ENCODE data around the gene RAB17.

The RAB17 gene

GRCh38 chr2:237630216-237631000, 39.9 kb upstream of the RAB17 start:
- Histone ChIP-seq H3K79me2 (ENCODE audit: control insufficient read depth, insufficient read depth, low read length, unreplicated experiment) (peaks cover 11% of the 10 kb centered on the region), H3K27me3 (ENCODE audit: insufficient read depth, low read length) (no peaks in the 10 kb centered on the region), H3K4me1 (ENCODE audit: control insufficient read depth, insufficient read depth, low read length, unreplicated experiment) (peaks cover 12% of the 10 kb centered on the region), H2AFZ (ENCODE audit: low read length, unreplicated experiment) (no peak overlapping the region), H3K27ac (ENCODE audit: low read depth, low read length) (no peak overlapping the region), H3K4me3 (ENCODE audit: low read depth, low read length) (no peak overlapping the region), H3K36me3 (ENCODE audit: insufficient read depth, low read length) (peaks cover 17% of the 10 kb centered on the region)

DNA sequence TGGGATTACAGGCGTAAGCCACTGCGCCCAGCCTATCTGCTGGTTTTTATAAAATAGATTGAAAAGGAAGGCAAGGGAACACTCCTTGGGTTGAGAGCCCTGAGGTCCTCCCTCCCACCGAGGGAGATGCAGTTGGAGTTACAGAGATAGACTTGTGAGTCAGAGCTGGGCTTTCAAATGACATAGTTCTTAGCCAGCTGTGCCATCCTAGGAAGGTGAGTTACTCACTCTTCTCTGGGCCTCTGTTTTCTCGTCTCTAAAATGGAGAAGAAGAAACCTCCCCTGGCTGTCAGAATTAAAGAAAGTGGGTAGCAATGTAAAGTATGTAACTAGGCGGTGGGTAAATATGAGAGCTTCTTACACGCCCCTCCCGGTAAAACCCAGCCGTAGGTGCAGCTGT, 39.2 kb upstream of the RAB17 start:
- Histone ChIP-seq H3K4me1 (ENCODE audit: control insufficient read depth, insufficient read depth, low read length, unreplicated experiment) (peaks cover 12% of the 10 kb centered on the region), H2AFZ (ENCODE audit: low read length, unreplicated experiment) (no peak overlapping the region), H3K27ac (ENCODE audit: low read depth, low read length) (no peak overlapping the region), H3K4me3 (ENCODE audit: low read depth, low read length) (no peak overlapping the region), H3K79me2 (ENCODE audit: control insufficient read depth, insufficient read depth, low read length, unreplicated experiment) (peaks cover 11% of the 10 kb centered on the region), H3K27me3 (ENCODE audit: insufficient read depth, low read length) (no peaks in the 10 kb centered on the region), H3K36me3 (ENCODE audit: insufficient read depth, low read length) (peaks cover 13% of the 10 kb centered on the region; the same call in 1 of the 2 replicates)

DNA sequence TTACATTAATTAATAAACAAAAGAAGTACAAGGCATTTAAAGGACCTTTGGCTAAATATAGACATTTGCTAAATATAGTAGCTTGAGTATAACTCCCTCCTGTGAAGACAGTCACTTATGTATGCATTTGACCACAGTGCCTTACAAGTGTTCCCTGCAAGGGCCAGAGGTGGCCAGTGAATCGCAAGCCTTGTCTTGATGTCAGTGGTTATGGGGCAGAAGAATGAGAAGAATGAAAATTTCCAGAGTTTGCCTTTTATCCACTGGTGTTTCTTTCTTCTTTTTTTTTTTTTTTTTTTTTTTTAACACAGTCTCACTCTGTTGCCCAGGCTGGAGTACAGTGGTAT, 38.6 kb upstream of the RAB17 start:
- Histone ChIP-seq H3K79me2 (ENCODE audit: control insufficient read depth, insufficient read depth, low read length, unreplicated experiment) (peaks cover 11% of the 10 kb centered on the region), H3K4me1 (ENCODE audit: control insufficient read depth, insufficient read depth, low read length, unreplicated experiment) (peaks cover 12% of the 10 kb centered on the region), H2AFZ (ENCODE audit: low read length, unreplicated experiment) (no peak overlapping the region), H3K27me3 (ENCODE audit: insufficient read depth, low read length) (no peaks in the 10 kb centered on the region), H3K36me3 (ENCODE audit: insufficient read depth, low read length) (peaks cover 8% of the 10 kb centered on the region; the same call in 1 of the 2 replicates), H3K4me3 (ENCODE audit: low read depth, low read length) (no peak overlapping the region), H3K27ac (ENCODE audit: low read depth, low read length) (no peak overlapping the region)

DNA sequence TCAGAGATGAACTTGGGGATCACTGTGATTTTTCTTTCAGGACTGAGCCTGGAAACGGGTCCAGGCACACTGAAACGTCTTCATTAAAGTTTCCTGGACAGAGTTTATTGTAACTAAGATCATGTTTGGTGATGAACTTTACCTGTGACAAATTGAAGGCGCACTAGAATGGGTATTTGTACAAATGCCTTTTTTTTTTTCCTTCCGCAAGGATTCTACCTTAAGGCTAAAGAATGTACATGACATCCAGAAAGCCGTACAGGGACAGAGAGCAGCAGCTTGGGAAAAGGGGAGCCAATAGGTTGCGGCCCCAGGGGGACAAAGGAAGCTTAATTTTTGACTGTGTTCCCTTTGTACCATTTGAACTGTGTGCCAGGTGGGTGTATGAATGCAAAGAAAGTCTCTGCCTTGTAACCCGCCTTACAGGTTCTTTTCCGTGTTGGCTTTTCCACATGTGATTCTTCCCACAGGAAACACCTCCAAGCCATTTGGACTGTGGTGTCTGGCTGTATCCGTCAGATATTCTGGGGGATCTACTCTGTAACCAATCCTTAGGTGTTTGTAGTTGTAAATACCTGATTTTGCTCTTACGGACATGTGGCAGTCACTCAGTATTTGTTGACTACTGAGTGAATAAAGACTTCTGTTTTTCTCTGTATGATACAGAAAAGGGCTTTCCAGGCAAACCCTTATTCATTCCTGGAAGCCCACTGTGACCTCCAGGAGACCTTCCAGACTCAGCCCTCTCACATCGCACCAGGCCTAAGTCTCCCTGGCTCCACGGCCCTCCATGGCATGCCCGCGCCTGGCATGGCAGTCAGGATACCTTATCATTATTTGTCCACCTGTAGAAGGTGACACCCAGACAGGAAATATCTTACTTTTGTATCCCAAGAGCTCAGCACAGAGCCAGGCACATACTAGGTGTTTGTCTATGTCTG, 38.0 kb upstream of the RAB17 start:
- Histone ChIP-seq H3K79me2 (ENCODE audit: control insufficient read depth, insufficient read depth, low read length, unreplicated experiment) (peaks cover 11% of the 10 kb centered on the region), H3K36me3 (ENCODE audit: insufficient read depth, low read length) (peaks cover 5% of the 10 kb centered on the region; the same call in 1 of the 2 replicates), H3K27ac (ENCODE audit: low read depth, low read length) (no peak overlapping the region), H2AFZ (ENCODE audit: low read length, unreplicated experiment) (peak overlapping the region; percentile 21), H3K27me3 (ENCODE audit: insufficient read depth, low read length) (no peaks in the 10 kb centered on the region), H3K4me1 (ENCODE audit: control insufficient read depth, insufficient read depth, low read length, unreplicated experiment) (peaks cover 12% of the 10 kb centered on the region), H3K4me3 (ENCODE audit: low read depth, low read length) (peak overlapping the region; percentile 94)

DNA sequence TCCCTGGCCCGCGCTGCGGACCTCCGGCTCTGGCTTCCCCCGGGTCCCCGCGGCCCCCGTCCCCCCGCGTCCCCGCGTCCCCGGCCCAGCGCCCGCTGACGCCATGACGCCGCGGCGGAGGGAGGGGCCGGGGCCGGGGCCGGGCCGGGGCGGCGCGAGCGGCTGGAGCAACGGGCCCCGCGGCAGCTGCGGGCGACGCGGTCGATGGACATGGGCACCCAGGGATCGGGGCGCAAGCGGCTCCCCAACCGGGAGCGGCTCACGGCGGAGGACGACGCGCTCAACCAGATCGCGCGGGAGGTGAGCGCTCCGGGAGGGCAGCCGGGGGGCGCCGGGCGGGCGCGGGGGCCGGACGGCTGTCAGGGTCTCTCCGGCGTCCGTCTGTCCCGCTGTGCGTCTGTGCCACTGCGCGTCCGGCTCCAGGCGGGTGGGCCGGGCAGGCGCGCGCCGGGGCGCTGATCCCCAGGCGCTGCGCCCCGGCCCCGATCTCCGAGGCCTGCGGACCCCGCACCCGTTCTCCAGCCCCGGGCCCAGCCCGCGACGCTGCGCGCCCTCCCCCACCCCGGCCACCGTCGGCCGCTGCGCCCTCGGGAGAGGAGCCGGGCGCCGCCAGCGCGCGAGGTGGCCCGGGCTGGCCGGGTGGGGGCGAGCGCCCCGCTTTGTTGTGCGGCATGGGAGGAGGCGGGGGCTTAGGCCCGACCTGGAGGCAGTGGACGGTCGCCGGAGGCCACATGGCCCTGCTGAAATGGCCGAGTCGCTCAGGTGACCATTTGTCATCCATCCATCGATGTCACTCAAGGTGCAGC, 37.1 kb upstream of the RAB17 start, which contains the start of gene LRRFIP1:
Gene LRRFIP1 (plus strand): TSS at position 147 of the 806 bp plus-strand sequence. CDS start 58 bp downstream, at position 205.
- Histone ChIP-seq H3K27ac (ENCODE audit: low read depth, low read length) (no peak within 1 kb of the TSS), H3K27me3 (ENCODE audit: insufficient read depth, low read length) (no peaks in the 10 kb centered on the region), H2AFZ (ENCODE audit: low read length, unreplicated experiment) (peak within 1 kb of the TSS; percentile 21), H3K4me3 (ENCODE audit: low read depth, low read length) (peak within 1 kb of the TSS; percentile 94), H3K79me2 (ENCODE audit: control insufficient read depth, insufficient read depth, low read length, unreplicated experiment) (peaks cover 11% of the 10 kb centered on the region), H3K4me1 (ENCODE audit: control insufficient read depth, insufficient read depth, low read length, unreplicated experiment) (peaks cover 12% of the 10 kb centered on the region), H3K36me3 (ENCODE audit: insufficient read depth, low read length) (no peaks in the 10 kb centered on the region; the same call in 1 of the 2 replicates)

DNA sequence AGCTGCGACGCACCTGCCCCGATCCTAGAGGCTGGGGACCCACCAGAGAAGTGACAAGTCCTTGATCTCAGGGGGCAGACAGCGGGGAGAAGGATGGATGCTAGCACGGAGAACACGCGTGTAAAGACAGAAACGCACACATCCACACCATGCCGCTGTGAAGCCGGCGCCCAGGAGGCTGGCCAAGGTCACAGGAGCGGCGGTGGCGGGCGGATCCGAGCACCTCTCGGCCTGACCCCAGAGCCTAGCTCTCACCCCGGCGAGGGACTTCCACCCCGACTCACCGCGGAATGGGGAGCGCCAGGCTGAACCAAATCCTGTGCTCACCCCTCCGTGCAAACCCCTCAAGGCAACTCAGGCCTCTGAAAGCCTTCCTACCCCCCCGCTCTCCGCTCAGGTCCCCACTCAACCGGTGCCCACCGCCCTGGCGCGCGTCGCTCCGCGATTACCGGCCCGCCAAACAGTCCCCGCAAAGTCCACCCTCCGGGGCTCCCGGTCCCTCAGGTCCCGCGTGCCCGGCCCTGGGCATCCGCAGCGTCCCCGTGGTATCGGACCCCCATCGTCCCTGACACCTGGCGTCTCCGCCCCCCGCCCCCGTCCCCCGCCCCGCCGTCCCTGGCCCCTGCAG, 36.4 kb upstream of the RAB17 start:
- Histone ChIP-seq H3K4me1 (ENCODE audit: control insufficient read depth, insufficient read depth, low read length, unreplicated experiment) (peaks cover 12% of the 10 kb centered on the region), H3K36me3 (ENCODE audit: insufficient read depth, low read length) (no peaks in the 10 kb centered on the region; the same call in 1 of the 2 replicates), H2AFZ (ENCODE audit: low read length, unreplicated experiment) (no peak overlapping the region), H3K27ac (ENCODE audit: low read depth, low read length) (no peak overlapping the region), H3K79me2 (ENCODE audit: control insufficient read depth, insufficient read depth, low read length, unreplicated experiment) (peaks cover 11% of the 10 kb centered on the region), H3K4me3 (ENCODE audit: low read depth, low read length) (peak overlapping the region; percentile 94), H3K27me3 (ENCODE audit: insufficient read depth, low read length) (no peaks in the 10 kb centered on the region)

GRCh38 chr2:237625777-237626176, 35.2 kb upstream of the RAB17 start:
- H3K27ac ChIP-seq (ENCODE audit: low read depth, low read length) = no peak overlapping the region
- no peaks in the 10 kb centered on the region for H3K27me3 ChIP-seq (ENCODE audit: insufficient read depth, low read length)
- no peaks in the 10 kb centered on the region; the same call in 1 of the 2 replicates for H3K36me3 ChIP-seq (ENCODE audit: insufficient read depth, low read length)
- H3K4me3 ChIP-seq (ENCODE audit: low read depth, low read length) = no peak overlapping the region
- H3K4me1 ChIP-seq (ENCODE audit: control insufficient read depth, insufficient read depth, low read length, unreplicated experiment) = peaks cover 12% of the 10 kb centered on the region
- H2AFZ ChIP-seq (ENCODE audit: low read length, unreplicated experiment) = no peak overlapping the region
- H3K79me2 ChIP-seq (ENCODE audit: control insufficient read depth, insufficient read depth, low read length, unreplicated experiment) = peaks cover 11% of the 10 kb centered on the region

DNA sequence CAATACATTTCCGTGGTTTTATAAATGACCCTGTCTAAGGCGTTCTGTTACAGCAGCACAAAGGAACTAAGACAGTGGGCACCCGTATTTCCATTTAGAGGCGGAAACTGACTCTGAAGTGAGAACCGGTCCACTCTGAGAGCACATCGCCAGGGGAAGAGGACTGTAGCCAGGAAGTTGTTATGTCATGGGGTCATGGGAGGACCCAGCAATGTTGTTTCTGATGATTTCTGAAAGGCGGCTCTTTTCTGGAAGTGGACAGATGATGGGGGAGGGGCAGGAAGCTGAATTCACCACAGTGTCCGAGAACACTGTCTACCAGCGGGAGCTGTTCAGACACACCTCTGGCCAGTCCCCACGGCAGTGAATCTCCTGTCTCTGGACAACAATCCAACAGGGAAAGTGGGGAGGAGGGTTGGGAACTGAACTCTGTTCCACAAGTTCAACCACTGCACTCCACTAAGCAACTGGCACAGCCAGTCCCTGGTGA, 34.7 kb upstream of the RAB17 start:
- peaks cover 12% of the 10 kb centered on the region for H3K4me1 ChIP-seq (ENCODE audit: control insufficient read depth, insufficient read depth, low read length, unreplicated experiment)
- no peak overlapping the region for H3K4me3 ChIP-seq (ENCODE audit: low read depth, low read length)
- H3K36me3 ChIP-seq (ENCODE audit: insufficient read depth, low read length) = no peaks in the 10 kb centered on the region; the same call in 1 of the 2 replicates
- H3K27ac ChIP-seq (ENCODE audit: low read depth, low read length) = no peak overlapping the region
- no peaks in the 10 kb centered on the region for H3K27me3 ChIP-seq (ENCODE audit: insufficient read depth, low read length)
- peaks cover 9% of the 10 kb centered on the region for H3K79me2 ChIP-seq (ENCODE audit: control insufficient read depth, insufficient read depth, low read length, unreplicated experiment)
- no peak overlapping the region for H2AFZ ChIP-seq (ENCODE audit: low read length, unreplicated experiment)

DNA sequence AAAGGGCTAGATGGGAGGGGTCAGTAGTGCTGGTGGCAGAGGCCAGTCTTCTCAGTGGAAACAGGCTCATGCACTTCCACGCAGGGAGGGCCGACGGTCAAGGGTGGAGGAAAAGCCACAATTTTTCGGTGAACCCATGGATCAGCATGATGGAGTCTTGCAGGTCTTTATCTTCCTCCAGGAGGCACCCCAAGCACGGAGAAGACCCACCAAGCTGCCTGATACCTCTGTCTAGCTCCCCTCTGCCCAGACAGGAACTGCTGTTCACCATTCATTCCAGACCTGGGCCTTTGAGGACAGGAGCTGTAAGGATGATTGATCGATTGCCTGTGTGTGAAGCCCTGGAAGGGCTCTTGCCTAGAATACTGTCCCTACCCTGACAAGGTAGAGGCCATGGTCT, 34.0 kb upstream of the RAB17 start:
- H3K4me1 ChIP-seq (ENCODE audit: control insufficient read depth, insufficient read depth, low read length, unreplicated experiment) = peaks cover 12% of the 10 kb centered on the region
- H2AFZ ChIP-seq (ENCODE audit: low read length, unreplicated experiment) = no peak overlapping the region
- H3K27ac ChIP-seq (ENCODE audit: low read depth, low read length) = no peak overlapping the region
- H3K4me3 ChIP-seq (ENCODE audit: low read depth, low read length) = no peak overlapping the region
- H3K27me3 ChIP-seq (ENCODE audit: insufficient read depth, low read length) = no peaks in the 10 kb centered on the region
- H3K36me3 ChIP-seq (ENCODE audit: insufficient read depth, low read length) = no peaks in the 10 kb centered on the region
- peaks cover 7% of the 10 kb centered on the region for H3K79me2 ChIP-seq (ENCODE audit: control insufficient read depth, insufficient read depth, low read length, unreplicated experiment)
